Astrocyte of the cerebellum (primary cell): ENCODE results near the gene TAOK3.

Experiments
- DNase-seq: peaks from one replicate; pipeline ENCODE4 v3.0.0-alpha.2; 2011; ENCODE audit warnings: low read depth
- H3K4me3 ChIP-seq: 2 replicates; pipeline ENCODE4 v1.5.1; 2011; ENCODE audit warnings: mild to moderate bottlenecking, low read depth, low read length, moderate library complexity
- CTCF ChIP-seq: IDR thresholded peaks from 2 replicates; pipeline ENCODE4 v1.5.1; 2012; ENCODE audit warnings: low read length, low read depth, moderate library complexity, mild to moderate bottlenecking; ENCODE audit errors: missing control alignments
- in situ Hi-C: cut with HindIII; loops from 2 replicates; pipeline ENCODE4 v1.10.0; 2017; ENCODE audit warnings: low sequenced_read_pairs

TAOK3 gene

GRCh38 chr12:118189741-118190191 is 182.9 kb downstream of the TAOK3 start:
- H3K4me3 ChIP-seq = peak overlapping the region; percentile 40
- no peak for TF ChIP-seq CTCF
- in situ Hi-C loops = no loop called here
- no peak for DNase-seq

GRCh38 chr12:118188690-118189371 is 183.9 kb downstream of the TAOK3 start:
- TF ChIP-seq CTCF = no peak
- in situ Hi-C loops = no loop called here
- no peak for DNase-seq
- peak overlapping the region; percentile 40 for H3K4me3 ChIP-seq

- TF ChIP-seq CTCF = no peak
- no peak overlapping the region for H3K4me3 ChIP-seq
- no peak for DNase-seq
- in situ Hi-C loops = no loop called here
These were observed 184.8 kb downstream of the TAOK3 start for GRCh38 chr12:118187751-118188435.

- H3K4me3 ChIP-seq = no peak overlapping the region
- no peak for TF ChIP-seq CTCF
- in situ Hi-C loops = no loop called here
- DNase-seq = no peak
These were observed 186.9 kb downstream of the TAOK3 start for GRCh38 chr12:118185602-118186397.

GRCh38 chr12:118183711-118184110 is 189.0 kb downstream of the TAOK3 start:
- no peak for DNase-seq
- no peak overlapping the region for H3K4me3 ChIP-seq
- TF ChIP-seq CTCF = no peak
- in situ Hi-C loops = loop anchor here (5.0 kb wide), 1 partner anchor 194 kb away; the partner anchor contains the start of gene SUDS3

GRCh38 chr12:118183155-118183554 is 189.6 kb downstream of the TAOK3 start:
- in situ Hi-C loops = loop anchor here (5.0 kb wide), 1 partner anchor 194 kb away; the partner anchor contains the start of gene SUDS3
- no peak for TF ChIP-seq CTCF

More at GRCh38 chr12:118183155-118183554, 189.6 kb downstream of the TAOK3 start:
- H3K4me3 ChIP-seq = no peak overlapping the region
- no peak for DNase-seq
